ENCODE data around the gene COBLL1.
"Not testable (repeated sequence)": the region's sequence is repeated elsewhere in the genome, so short reads cannot be mapped to it uniquely, and the experiment has no call there.

GRCh38 chr2:164859906-164860693 is 18.5 kb upstream of the COBLL1 start:
- not testable (repeated sequence) for TF ChIP-seq POU2F2, POLR2A (IDR thresholded peaks at IDR 0.05; ENCODE audit: low read depth, low read length)
